Measurements from ENCODE around the gene SPATA45.

- TF ChIP-seq CTCF (IDR thresholded peaks at IDR 0.05 in 4 of 5, conservative IDR thresholded peaks at IDR 0.05 in 1 of 5) (no peak), POLR2A (IDR thresholded peaks at IDR 0.05) (no peak)
Measured at GRCh38 chr1:212864201-212864600, 16.8 kb upstream of the SPATA45 start.
